Fibroblast of the aortic adventitia (primary cell): ENCODE results near the gene DRC1. TPM values are rescaled to one million over a fixed set of nuclear protein-coding genes. Genes with fewer than 3 reads are reported as not detected.

Experiments
- DNase-seq: peaks from one replicate; pipeline ENCODE4 v3.0.0-alpha.2; 2010; ENCODE audit warnings: low read depth
- H3K4me3 ChIP-seq: 2 replicates; pipeline ENCODE4 v1.5.1; 2011; ENCODE audit warnings: low read depth, mild to moderate bottlenecking, control low read depth, low read length, moderate library complexity
- CTCF ChIP-seq: IDR thresholded peaks from 2 replicates; pipeline ENCODE4 v1.5.1; 2011; ENCODE audit warnings: mild to moderate bottlenecking, low read length, control low read depth, inconsistent platforms; ENCODE audit not compliant: insufficient read depth
- total RNA-seq: library from RNA; depleted of rRNA; stranded (reverse); fragments of >200 nt; gene quantifications from 2 replicates; pipeline ENCODE4 v1.2.3, GENCODE V29; 2012; ENCODE audit warnings: low replicate concordance

DRC1 gene
- total RNA-seq, 1 donor = not detected

GRCh38 chr2:26462100-26462499 lies 60.4 kb downstream of the DRC1 start:
- DNase-seq = no peak
- no peak overlapping the region for H3K4me3 ChIP-seq
- no peak for TF ChIP-seq CTCF

GRCh38 chr2:26462511-26463243 lies 61.0 kb downstream of the DRC1 start:
- peak; percentile 63 for DNase-seq
- no peak overlapping the region for H3K4me3 ChIP-seq
- TF ChIP-seq CTCF = peak; percentile 63

GRCh38 chr2:26463244-26464192 lies 61.8 kb downstream of the DRC1 start:
- no peak overlapping the region for H3K4me3 ChIP-seq
- TF ChIP-seq CTCF = no peak
- DNase-seq = no peak

GRCh38 chr2:26464390-26465265 lies 62.9 kb downstream of the DRC1 start:
- no peak overlapping the region for H3K4me3 ChIP-seq
- no peak for TF ChIP-seq CTCF
- no peak for DNase-seq

GRCh38 chr2:26465266-26465925 lies 63.7 kb downstream of the DRC1 start:
- TF ChIP-seq CTCF = no peak
- no peak for DNase-seq
- no peak overlapping the region for H3K4me3 ChIP-seq

GRCh38 chr2:26465981-26466471 lies 64.3 kb downstream of the DRC1 start:
- no peak overlapping the region for H3K4me3 ChIP-seq
- DNase-seq = no peak
- no peak for TF ChIP-seq CTCF
